RWPE2 (cell line): ENCODE measurements around the gene MGAM2.

Experiments used
- ATAC-seq: fragments of 200-7000 bp; cut with Tn5 transposase; 3 replicates; pipeline ENCODE4 v1.9.1; 2021; ENCODE audit warnings: low read depth
- DNase-seq: peaks from one replicate; pipeline ENCODE4 v3.0.0-alpha.2; 2020; ENCODE audit warnings: low spot score
- H3K27ac ChIP-seq: fragments of 450-650 bp; 2 replicates; pipeline ENCODE4 v1.5.1; 2017; ENCODE audit warnings: mild to moderate bottlenecking; ENCODE audit not compliant: poor library complexity, severe bottlenecking
- H3K27me3 ChIP-seq: fragments of 250-450 bp; sonication (Bioruptor Pico); 2 replicates; pipeline ENCODE4 v1.5.1; 2021; ENCODE audit warnings: mild to moderate bottlenecking, moderate library complexity; ENCODE audit not compliant: insufficient read depth, poor library complexity, severe bottlenecking
- H3K36me3 ChIP-seq: fragments of 250-450 bp; sonication (Bioruptor Pico); 2 replicates; pipeline ENCODE4 v1.5.1; 2020; ENCODE audit warnings: low read depth, mild to moderate bottlenecking, moderate library complexity
- H3K4me1 ChIP-seq: fragments of 250-450 bp; sonication (Bioruptor Pico); 2 replicates; pipeline ENCODE4 v1.5.1; 2021; ENCODE audit warnings: mild to moderate bottlenecking, moderate library complexity; ENCODE audit not compliant: insufficient read depth, poor library complexity, severe bottlenecking
- H3K4me3 ChIP-seq: fragments of 250-450 bp; sonication (Bioruptor Pico); 2 replicates; pipeline ENCODE4 v1.5.1; 2021; ENCODE audit warnings: mild to moderate bottlenecking, moderate library complexity; ENCODE audit not compliant: severe bottlenecking
- H3K9me3 ChIP-seq: fragments of 250-450 bp; sonication (Bioruptor Pico); 2 replicates; pipeline ENCODE4 v1.5.1; 2021; ENCODE audit warnings: mild to moderate bottlenecking, moderate library complexity; ENCODE audit not compliant: severe bottlenecking
- CTCF ChIP-seq: fragments of 450-650 bp; IDR thresholded peaks from one replicate; pipeline ENCODE4 v1.5.1; 2017; ENCODE audit warnings: mild to moderate bottlenecking, moderate library complexity; ENCODE audit not compliant: poor library complexity, severe bottlenecking

Gene MGAM2

DNA sequence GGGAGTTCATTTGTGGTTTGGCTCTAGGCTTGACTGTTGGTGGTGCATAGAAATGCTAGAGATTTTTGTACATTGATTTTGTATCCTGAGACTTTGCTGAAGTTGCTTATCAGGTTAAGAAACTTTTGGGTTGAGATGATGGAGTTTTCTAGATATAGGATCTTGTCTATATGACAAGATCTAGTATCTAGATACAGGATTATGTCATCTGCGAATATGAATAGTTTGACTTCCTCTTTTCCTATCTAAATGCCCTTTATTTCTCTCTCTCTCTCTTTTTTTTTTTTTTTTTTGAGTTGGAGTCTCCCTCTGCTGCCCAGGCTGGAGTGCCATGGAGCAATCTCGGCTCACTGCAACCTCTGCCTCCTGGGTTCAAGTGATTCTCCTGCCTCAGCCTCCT is 62.9 kb downstream of the MGAM2 start:
- no peaks in the 10 kb centered on the region for H3K4me1 ChIP-seq
- H3K36me3 ChIP-seq: no peaks in the 10 kb centered on the region
- DNase-seq (no peak), ATAC-seq (no peak)
- H3K9me3 ChIP-seq: no peaks in the 10 kb centered on the region
- no peak overlapping the region for H3K4me3 ChIP-seq
- no peaks in the 10 kb centered on the region for H3K27me3 ChIP-seq
- no peak for TF ChIP-seq CTCF
- H3K27ac ChIP-seq: no peak overlapping the region

DNA sequence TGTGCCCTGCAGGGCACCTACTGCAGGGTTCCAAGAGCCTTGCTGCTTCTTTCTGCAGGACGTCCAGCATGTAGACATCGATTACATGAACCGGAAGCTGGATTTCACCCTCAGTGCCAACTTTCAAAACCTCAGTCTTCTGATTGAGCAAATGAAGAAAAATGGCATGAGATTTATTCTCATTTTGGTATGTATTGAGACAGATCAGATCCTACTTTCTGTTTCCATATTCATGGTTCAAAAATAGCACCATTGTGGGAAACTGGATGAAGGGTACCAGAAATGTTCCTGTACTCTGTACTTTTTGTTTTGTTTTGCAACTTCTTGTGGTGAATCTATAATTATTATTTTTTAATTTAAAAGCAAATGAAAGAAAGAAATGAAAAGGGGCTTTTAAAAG is 64.1 kb downstream of the MGAM2 start:
- no peaks in the 10 kb centered on the region for H3K4me1 ChIP-seq
- no peak overlapping the region for H3K4me3 ChIP-seq
- no peaks in the 10 kb centered on the region for H3K9me3 ChIP-seq
- no peak for ATAC-seq
- H3K36me3 ChIP-seq: no peaks in the 10 kb centered on the region
- no peak overlapping the region for H3K27ac ChIP-seq
- DNase-seq: no peak
- no peak for TF ChIP-seq CTCF
- H3K27me3 ChIP-seq: no peaks in the 10 kb centered on the region

- Histone ChIP-seq H3K4me3 (no peak overlapping the region), H3K4me1 (no peaks in the 10 kb centered on the region), H3K36me3 (no peaks in the 10 kb centered on the region), H3K27ac (no peak overlapping the region), H3K27me3 (no peaks in the 10 kb centered on the region), H3K9me3 (no peaks in the 10 kb centered on the region)
- TF ChIP-seq CTCF: no peak
- DNase-seq: no peak
- no peak for ATAC-seq
Measured at GRCh38 chr7:142176901-142177300, 65.4 kb downstream of the MGAM2 start.

GRCh38 chr7:142177869-142178268 is 66.4 kb downstream of the MGAM2 start:
- Histone ChIP-seq H3K27me3 (no peaks in the 10 kb centered on the region), H3K36me3 (no peaks in the 10 kb centered on the region), H3K4me3 (no peak overlapping the region), H3K4me1 (no peaks in the 10 kb centered on the region), H3K9me3 (no peaks in the 10 kb centered on the region), H3K27ac (no peak overlapping the region)
- no peak for TF ChIP-seq CTCF
- no peak for DNase-seq
- ATAC-seq: peak; percentile 50; the same call in 2 of the 3 replicates

- no peak for TF ChIP-seq CTCF
- Histone ChIP-seq H3K4me3 (no peak overlapping the region), H3K27ac (no peak overlapping the region), H3K9me3 (no peaks in the 10 kb centered on the region), H3K36me3 (no peaks in the 10 kb centered on the region), H3K4me1 (no peaks in the 10 kb centered on the region), H3K27me3 (no peaks in the 10 kb centered on the region)
- ATAC-seq (no peak), DNase-seq (no peak)
Measured at GRCh38 chr7:142180426-142180825, 68.9 kb downstream of the MGAM2 start.
